Spleen (tissue), 7 donors: ENCODE data around the gene ITGA6.

ENCODE experiments used
- CTCF ChIP-seq, 11 experiments: fragments of 200-600 bp in 7 of 11; fragments of 450-650 bp in 4 of 11; sonication (generic) in 4 of 11; IDR thresholded peaks in 8 of 11; conservative IDR thresholded peaks in 3 of 11; 1 replicate in 7 of 11; 2 replicates in 4 of 11; pipeline versions ENCODE4 v1.4.0 to v1.8.0; 2016 to 2021; ENCODE audit warnings: antibody characterized with exemption in 11 of 11, inconsistent platforms in 4 of 11, mild to moderate bottlenecking in 1 of 11
- POLR2AphosphoS5 ChIP-seq, 3 donors: sonication (generic); formaldehyde crosslinking; IDR thresholded peaks; one replicate each; pipeline ENCODE4 v1.5.1; 2017; ENCODE audit warnings: antibody characterized with exemption in 3 of 3
- donor health status: DM: no; HTN: no; CAD: no; lungs with moderate emphysema.
- donor health status: DM: no; HTN: no; CAD: no.
- donor health status: DM: no; HTN: no; CAD: no.

DNA sequence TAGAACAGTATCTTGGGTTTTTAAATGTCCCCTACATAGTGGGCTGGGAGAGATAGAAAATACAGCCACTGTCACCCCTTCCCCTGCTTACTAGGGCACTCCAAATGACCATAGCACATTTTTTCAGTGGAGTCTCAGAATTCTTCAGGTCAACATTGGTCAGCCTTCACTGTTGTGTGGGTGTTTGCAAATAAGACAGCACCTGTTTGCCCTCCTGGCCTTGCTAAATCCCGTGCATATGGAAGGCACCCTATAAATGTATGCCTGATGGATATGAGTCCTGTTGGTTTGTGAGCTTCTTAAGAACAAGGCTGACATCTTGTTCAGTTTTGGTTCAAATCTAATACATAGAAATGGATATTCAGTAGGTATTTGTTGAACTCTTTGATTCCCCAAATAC lies 12.5 kb downstream of the ITGA6 start:
- TF ChIP-seq CTCF (IDR thresholded peaks at IDR 0.05 in 8 of 11, conservative IDR thresholded peaks at IDR 0.05 in 3 of 11) (no peak), POLR2AphosphoS5 (IDR thresholded peaks at IDR 0.05) (no peak)
